Upper lobe of left lung (tissue), 6 donors: ENCODE measurements around the gene LSM6. TPM values are rescaled to one million over a fixed set of nuclear protein-coding genes. Genes with fewer than 3 reads are reported as not detected.

Experiments
- ATAC-seq, 2 donors: fragments of 200-7000 bp; cut with Tn5 transposase; one replicate each; pipeline ENCODE4 v1.9.1; 2022; ENCODE audit warnings: mild to moderate bottlenecking in 2 of 2, moderate library complexity in 2 of 2; ENCODE audit not compliant: low FRiP score in 2 of 2
- DNase-seq, 2 donors: peaks; one replicate each; pipeline ENCODE4 v3.0.0-alpha.2; 2019 to 2020
- H3K27ac ChIP-seq, 4 donors: fragments of 200-600 bp; sonication (generic); one replicate each; pipeline ENCODE4 v1.5.1; 2016 to 2019
- H3K27me3 ChIP-seq, 4 donors: fragments of 200-600 bp; sonication (generic); one replicate each; pipeline ENCODE4 v1.5.1; 2017 to 2019
- H3K36me3 ChIP-seq, 4 donors: fragments of 200-600 bp; sonication (generic); one replicate each; pipeline ENCODE4 v1.5.1; 2016 to 2019
- H3K4me1 ChIP-seq, 4 donors: fragments of 200-600 bp; sonication (generic); one replicate each; pipeline ENCODE4 v1.5.1; 2018 to 2019
- H3K4me3 ChIP-seq, 4 donors: fragments of 200-600 bp; sonication (generic); one replicate each; pipeline ENCODE4 v1.5.1; 2017 to 2019; ENCODE audit warnings: mild to moderate bottlenecking in 2 of 4, moderate library complexity in 1 of 4
- H3K9me3 ChIP-seq, 4 donors: fragments of 200-600 bp; sonication (generic); one replicate each; pipeline ENCODE4 v1.5.1; 2018 to 2019
- EP300 ChIP-seq, 4 donors: sonication (generic); formaldehyde crosslinking; IDR thresholded peaks; one replicate each; pipeline ENCODE4 v1.5.1; 2017; ENCODE audit warnings: antibody characterized with exemption in 4 of 4, control low read depth in 2 of 4
- POLR2A ChIP-seq, 4 donors: fragments of 450-650 bp; IDR thresholded peaks; one replicate each; pipeline ENCODE4 v1.5.1; 2016 to 2017; ENCODE audit warnings: antibody characterized with exemption in 4 of 4, mild to moderate bottlenecking in 2 of 4
- POLR2AphosphoS5 ChIP-seq, 2 donors: sonication (generic); formaldehyde crosslinking; IDR thresholded peaks; one replicate each; pipeline ENCODE4 v1.5.1; 2017; ENCODE audit warnings: antibody characterized with exemption in 2 of 2
- WGBS, 2 donors: methylation state at CpG; one replicate each; pipeline ENCODE4 v1.1.5; 2017 to 2018; 5-methylcytosine and 5-hydroxymethylcytosine counted together
- total RNA-seq, 6 donors: library from RNA; depleted of rRNA in 4 of 6; stranded (reverse); fragments of >200 nt in 4 of 6; gene quantifications; one replicate each; pipeline versions ENCODE4 v1.1.0 to v1.2.1, GENCODE V29; 2016 to 2021
- TF ChIP-seq, protein P1 (sequence below), 6 experiments: fragments of 450-650 bp in 4 of 6; fragments of 200-600 bp in 2 of 6; sonication (generic) in 2 of 6; IDR thresholded peaks; one replicate each; pipeline ENCODE4 v1.5.1; 2016 to 2019; ENCODE audit warnings: antibody characterized with exemption in 6 of 6
- donor health status: DM: no; HTN: no; CAD: no; lungs with moderate emphysema.
- donor health status: DM: no; HTN: yes; CAD: no; lungs with severe emphysema.

LSM6 gene
- total RNA-seq, 6 donors from 2014 or later: 19.6 to 48.2 (median 33.5) TPM

DNA sequence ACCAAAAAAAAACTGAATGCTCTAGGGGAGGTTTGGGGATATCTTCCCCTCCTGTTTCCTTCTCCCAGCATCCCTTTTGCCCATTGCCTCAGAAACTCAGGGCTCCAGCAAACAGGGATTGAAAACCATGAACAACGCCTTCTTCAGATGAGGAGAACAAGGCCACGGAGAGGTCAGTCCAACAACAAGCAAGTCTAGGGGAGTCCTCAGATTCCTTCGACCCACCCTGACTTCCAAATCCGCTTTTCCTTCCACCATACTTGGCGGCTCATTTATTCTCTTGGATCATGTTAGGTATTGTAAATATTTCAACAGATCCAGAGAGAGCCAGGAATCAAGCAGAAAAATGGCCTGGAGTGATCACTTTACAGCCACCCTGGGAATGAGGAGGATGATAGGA, 60.7 kb downstream of the LSM6 start:
- Histone ChIP-seq H3K9me3 (peaks cover 0 to 11% (median 9%) of the 10 kb centered on the region in 4 donors), H3K4me1 (peaks cover 13 to 33% (median 21%) of the 10 kb centered on the region in 4 donors), H3K27ac (peak overlapping the region; percentile 78 to 87 (median 84)), H3K4me3 (no peak overlapping the region), H3K36me3 (no peaks in the 10 kb centered on the region), H3K27me3 (no peaks in the 10 kb centered on the region)
- DNase-seq (no peak), ATAC-seq (no peak)
- TF ChIP-seq EP300 (IDR thresholded peaks at IDR 0.05) (no peak), POLR2A (IDR thresholded peaks at IDR 0.05) (no peak), POLR2AphosphoS5 (IDR thresholded peaks at IDR 0.05) (no peak)
- TF ChIP-seq, protein P1, sequence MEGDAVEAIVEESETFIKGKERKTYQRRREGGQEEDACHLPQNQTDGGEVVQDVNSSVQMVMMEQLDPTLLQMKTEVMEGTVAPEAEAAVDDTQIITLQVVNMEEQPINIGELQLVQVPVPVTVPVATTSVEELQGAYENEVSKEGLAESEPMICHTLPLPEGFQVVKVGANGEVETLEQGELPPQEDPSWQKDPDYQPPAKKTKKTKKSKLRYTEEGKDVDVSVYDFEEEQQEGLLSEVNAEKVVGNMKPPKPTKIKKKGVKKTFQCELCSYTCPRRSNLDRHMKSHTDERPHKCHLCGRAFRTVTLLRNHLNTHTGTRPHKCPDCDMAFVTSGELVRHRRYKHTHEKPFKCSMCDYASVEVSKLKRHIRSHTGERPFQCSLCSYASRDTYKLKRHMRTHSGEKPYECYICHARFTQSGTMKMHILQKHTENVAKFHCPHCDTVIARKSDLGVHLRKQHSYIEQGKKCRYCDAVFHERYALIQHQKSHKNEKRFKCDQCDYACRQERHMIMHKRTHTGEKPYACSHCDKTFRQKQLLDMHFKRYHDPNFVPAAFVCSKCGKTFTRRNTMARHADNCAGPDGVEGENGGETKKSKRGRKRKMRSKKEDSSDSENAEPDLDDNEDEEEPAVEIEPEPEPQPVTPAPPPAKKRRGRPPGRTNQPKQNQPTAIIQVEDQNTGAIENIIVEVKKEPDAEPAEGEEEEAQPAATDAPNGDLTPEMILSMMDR (IDR thresholded peaks at IDR 0.05): no peak
- 61 to 79% methylated on average over 5 of the region's 5 CpGs for WGBS, 2 donors

DNA sequence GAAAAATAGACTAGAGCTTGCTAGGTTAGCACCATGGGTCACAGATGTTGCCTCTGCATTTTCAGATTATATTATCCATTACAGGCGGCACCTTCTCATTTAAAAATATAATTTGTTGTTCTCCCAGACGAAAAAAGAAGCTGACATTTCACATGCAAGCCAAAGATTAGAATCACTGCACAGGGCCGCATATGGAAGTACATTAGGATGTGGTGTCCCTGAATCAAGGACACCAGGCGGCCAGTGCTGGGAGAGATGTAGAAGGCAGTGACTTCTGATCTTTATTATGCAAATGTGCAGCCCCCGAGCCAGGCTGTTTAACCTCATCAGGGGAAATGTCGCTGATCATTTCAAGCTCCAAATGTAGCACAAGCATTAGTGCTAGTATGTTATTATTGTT, 61.6 kb downstream of the LSM6 start:
- WGBS, 2 donors: 89 to 92% methylated on average over 6 of the region's 6 CpGs
- ATAC-seq (no peak), DNase-seq (no peak)
- TF ChIP-seq, protein P1 (IDR thresholded peaks at IDR 0.05): no peak
- TF ChIP-seq EP300 (IDR thresholded peaks at IDR 0.05) (no peak), POLR2A (IDR thresholded peaks at IDR 0.05) (no peak), POLR2AphosphoS5 (IDR thresholded peaks at IDR 0.05) (no peak)
- Histone ChIP-seq H3K27me3 (no peaks in the 10 kb centered on the region), H3K4me3 (no peak overlapping the region), H3K4me1 (peaks cover 19 to 42% (median 28%) of the 10 kb centered on the region in 4 donors), H3K27ac (peak overlapping the region in 1 of 4 donors; percentile 87), H3K36me3 (no peaks in the 10 kb centered on the region), H3K9me3 (peaks cover 0 to 5% (median 4%) of the 10 kb centered on the region in 4 donors)

GRCh38 chr4:146238107-146238506, 62.6 kb downstream of the LSM6 start:
- Histone ChIP-seq H3K4me1 (peaks cover 21 to 52% (median 32%) of the 10 kb centered on the region in 4 donors), H3K27me3 (no peaks in the 10 kb centered on the region), H3K36me3 (no peaks in the 10 kb centered on the region), H3K9me3 (no peaks in the 10 kb centered on the region), H3K27ac (peak overlapping the region in 1 of 4 donors; percentile 92), H3K4me3 (no peak overlapping the region)
- TF ChIP-seq, protein P1 (IDR thresholded peaks at IDR 0.05): no peak
- TF ChIP-seq POLR2AphosphoS5 (IDR thresholded peaks at IDR 0.05): no peak
- no peak for TF ChIP-seq EP300 (IDR thresholded peaks at IDR 0.05)
- TF ChIP-seq POLR2A (IDR thresholded peaks at IDR 0.05): no peak
- ATAC-seq: no peak
- WGBS, 2 donors: 85 to 91% methylated on average over 3 of the region's 3 CpGs
- no peak for DNase-seq

Other genes starting within 250 kb of the LSM6 start
- gene ZNF827, start 236.9 kb upstream of the LSM6 start, total RNA-seq: 10 to 100 TPM in 5 of 6 donors, 1 to 10 TPM in 1; 8.1 to 68.1 (median 18.3) TPM
- 1 to 10 TPM in 2 of 6 donors, under 1 TPM in 4; 0.26 to 2.1 (median 0.73) TPM for gene REELD1, start 38.8 kb downstream of the LSM6 start, total RNA-seq